Astrocyte of the spinal cord (primary cell): Measurements from ENCODE around the gene ZNF280A.
"Not testable (repeated sequence)": the region's sequence is repeated elsewhere in the genome, so short reads cannot be mapped to it uniquely, and the experiment has no call there.

Experiments
- DNase-seq: peaks from one replicate; pipeline ENCODE4 v3.0.0; 2011; ENCODE audit warnings: low read depth, low spot score
- H3K4me3 ChIP-seq: 2 replicates; pipeline ENCODE4 v1.5.1; 2011; ENCODE audit warnings: low read depth, mild to moderate bottlenecking, low read length, moderate library complexity
- in situ Hi-C: cut with HindIII; loops from 2 replicates; pipeline ENCODE4 v1.10.0; 2017; ENCODE audit warnings: low sequenced_read_pairs
- TF ChIP-seq, protein P1 (sequence below): IDR thresholded peaks from 2 replicates; pipeline ENCODE4 v1.5.1; 2012; ENCODE audit warnings: low read depth, mild to moderate bottlenecking, low read length, inconsistent platforms

ZNF280A gene

DNA sequence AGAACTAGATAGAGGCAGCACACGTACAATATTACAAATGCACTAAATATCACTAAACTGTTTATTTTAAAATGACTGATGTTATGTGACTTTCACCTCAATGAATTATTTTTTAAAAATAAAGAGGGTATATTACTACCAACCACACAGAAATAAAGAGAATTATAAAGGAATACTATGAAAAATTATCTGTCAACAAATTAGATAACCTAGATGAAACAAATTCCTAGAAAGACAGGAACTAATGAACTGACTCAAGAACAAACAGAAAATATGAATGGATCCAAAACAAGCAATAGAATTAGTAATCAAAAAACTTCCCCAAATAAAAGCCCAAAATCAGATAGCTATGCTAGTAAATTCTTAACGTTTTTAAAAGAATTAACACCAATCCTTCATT lies 21.8 kb downstream of the ZNF280A start:
- TF ChIP-seq, protein P1, sequence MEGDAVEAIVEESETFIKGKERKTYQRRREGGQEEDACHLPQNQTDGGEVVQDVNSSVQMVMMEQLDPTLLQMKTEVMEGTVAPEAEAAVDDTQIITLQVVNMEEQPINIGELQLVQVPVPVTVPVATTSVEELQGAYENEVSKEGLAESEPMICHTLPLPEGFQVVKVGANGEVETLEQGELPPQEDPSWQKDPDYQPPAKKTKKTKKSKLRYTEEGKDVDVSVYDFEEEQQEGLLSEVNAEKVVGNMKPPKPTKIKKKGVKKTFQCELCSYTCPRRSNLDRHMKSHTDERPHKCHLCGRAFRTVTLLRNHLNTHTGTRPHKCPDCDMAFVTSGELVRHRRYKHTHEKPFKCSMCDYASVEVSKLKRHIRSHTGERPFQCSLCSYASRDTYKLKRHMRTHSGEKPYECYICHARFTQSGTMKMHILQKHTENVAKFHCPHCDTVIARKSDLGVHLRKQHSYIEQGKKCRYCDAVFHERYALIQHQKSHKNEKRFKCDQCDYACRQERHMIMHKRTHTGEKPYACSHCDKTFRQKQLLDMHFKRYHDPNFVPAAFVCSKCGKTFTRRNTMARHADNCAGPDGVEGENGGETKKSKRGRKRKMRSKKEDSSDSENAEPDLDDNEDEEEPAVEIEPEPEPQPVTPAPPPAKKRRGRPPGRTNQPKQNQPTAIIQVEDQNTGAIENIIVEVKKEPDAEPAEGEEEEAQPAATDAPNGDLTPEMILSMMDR = no peak
- H3K4me3 ChIP-seq = no peak overlapping the region
- in situ Hi-C loops = no loop called here
- DNase-seq = no peak

DNA sequence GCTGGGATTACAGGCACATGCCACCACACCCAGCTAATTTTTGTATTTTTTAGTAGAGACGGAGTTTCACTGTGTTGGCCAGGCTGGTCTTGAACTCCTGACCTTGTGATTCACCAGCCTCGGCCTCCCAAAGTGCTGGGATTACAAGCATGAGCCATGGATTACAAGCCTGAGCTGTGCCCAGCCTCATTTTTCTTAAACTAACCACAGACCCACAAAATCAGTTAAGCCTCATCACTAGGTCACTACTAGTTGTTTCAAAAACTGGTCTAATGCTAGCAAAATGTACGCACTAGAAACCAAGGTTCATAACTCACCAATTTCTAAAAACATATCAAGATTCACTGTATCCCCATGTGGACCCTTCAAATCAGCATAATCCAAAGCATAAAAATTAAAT lies 28.5 kb downstream of the ZNF280A start:
- DNase-seq, H3K4me3 ChIP-seq, in situ Hi-C loops: not testable (repeated sequence)

DNA sequence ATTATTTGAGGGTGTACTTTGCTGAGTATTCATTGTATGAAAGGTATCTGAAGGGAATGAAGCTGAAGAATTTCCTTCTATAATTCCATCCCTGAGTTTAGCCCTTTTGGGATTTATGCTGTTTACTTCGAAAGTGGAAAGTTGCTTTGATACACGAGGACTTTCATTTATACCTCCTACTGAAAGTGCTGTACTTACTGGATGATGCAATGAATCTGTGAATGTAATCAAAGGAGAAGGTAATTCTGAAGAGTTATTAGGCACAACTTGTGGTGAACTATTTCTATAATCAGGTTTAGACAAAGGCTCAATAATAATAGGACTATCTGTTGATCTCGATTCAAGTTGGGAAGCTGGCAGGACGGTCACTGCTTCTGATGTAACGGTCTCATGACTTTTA lies 31.3 kb downstream of the ZNF280A start:
- in situ Hi-C loops = no loop called here
- no peak for DNase-seq
- no peak overlapping the region for H3K4me3 ChIP-seq
- TF ChIP-seq, protein P1 = no peak

DNA sequence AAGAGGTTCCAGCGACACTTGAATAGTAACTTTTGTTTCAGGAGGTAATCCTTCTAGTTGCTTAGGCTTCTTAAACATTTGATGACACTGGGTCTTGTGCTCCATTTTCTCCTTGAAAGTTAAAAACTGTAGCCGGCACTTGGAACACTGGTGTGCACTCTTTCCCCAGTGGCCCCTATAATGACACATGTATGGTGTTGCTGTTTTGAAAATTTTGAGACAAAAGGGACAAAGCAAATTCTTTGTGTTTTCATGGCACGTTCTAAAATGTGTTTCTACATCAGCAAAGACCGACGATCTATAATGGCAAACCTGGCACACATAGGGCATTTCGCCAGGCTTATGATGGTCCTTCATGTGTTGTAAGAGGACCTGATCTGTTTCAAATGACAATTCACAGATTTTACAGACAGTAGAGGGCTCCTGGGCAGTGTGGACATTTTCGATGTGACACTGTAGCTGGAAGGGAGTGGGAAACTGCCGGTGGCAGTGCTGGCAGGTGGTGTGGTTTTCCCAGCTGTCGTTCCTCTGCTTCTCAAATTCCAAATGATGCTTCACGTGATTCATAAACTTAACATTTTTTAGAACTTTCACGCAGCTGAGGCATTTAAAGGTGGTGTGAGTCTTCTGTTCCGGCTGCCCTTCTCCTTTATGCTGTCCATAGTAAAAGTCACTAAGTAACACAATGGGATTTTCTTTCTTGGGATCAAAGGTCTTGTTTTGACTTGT lies 32.0 kb downstream of the ZNF280A start:
- TF ChIP-seq, protein P1 = no peak
- in situ Hi-C loops = no loop called here
- DNase-seq = no peak
- H3K4me3 ChIP-seq = no peak overlapping the region

DNA sequence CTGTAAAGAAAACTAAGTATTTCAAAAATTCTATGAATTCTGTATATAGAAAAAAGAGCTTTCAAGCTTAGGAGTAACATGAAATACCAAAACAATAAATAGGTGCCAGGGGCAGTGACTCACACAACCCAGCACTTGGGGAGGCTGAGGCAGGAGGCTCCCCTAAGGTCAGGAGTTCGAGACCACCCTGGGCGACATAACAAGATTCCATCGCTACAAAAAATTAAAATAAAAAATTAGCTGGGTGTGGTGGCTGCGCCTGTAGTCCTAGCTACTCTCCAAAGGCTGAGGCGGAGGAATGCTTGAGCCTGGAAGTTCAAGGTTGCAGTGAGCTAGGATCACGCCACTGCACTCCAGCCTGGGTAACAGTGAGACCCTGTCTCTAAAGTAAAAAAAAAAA lies 33.0 kb downstream of the ZNF280A start:
- no peak for DNase-seq
- in situ Hi-C loops = no loop called here
- H3K4me3 ChIP-seq = no peak overlapping the region
- TF ChIP-seq, protein P1 = no peak

DNA sequence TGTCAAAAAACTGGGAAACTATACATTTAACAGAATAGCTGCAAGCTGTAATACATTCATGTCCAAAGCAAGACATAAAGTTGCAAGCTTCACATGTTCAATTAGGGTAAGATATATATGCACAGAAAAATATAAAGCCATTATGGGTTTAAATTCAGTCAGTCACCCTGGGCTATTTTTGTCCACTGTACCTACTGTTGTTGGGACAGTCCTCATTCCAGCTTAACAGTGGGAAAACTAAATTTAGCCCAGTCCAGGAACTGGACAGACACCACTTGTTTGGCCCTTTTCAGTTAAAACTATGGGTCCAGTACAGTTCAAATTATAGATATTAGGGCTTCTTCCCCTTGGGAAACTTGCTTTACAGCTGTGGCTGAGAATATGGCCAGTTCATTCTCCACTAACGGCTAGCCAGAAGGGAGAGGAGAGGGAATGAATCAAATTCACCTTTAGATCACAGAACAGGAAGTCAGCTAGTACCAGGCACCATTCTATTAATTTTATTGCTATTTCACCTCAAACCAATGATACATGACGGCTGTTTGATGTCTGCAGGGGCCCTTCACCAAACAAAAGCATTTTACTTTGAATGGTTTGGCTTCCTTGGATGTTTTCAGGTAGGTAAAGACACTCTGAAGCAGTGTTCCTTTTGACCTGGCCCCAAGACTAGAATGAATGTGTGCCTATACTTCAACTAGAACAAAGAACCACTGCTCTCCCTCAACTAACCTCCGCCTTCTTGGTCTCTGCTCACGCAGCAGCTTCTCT lies 33.8 kb downstream of the ZNF280A start:
- no peak overlapping the region for H3K4me3 ChIP-seq
- in situ Hi-C loops = no loop called here
- no peak for DNase-seq
- TF ChIP-seq, protein P1 = no peak

DNA sequence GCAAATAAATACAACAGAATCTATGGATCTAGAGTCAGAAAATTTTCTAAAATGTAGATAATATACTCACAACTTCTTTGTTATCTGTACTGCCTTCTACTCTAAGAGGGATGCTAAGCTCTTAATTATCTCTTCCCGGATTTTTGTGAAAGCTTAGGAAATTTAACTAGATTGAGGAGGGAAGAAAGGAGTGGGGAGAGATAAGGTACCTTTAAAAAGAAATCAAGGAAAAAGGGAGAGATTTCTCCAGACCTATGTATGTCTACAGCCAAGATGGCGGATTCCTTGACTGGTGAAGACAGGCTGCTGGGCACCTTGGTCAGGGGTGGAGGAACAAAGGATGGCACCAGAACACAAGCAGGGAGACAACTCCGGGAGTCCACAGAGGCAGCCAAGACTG lies 34.5 kb downstream of the ZNF280A start:
- DNase-seq = no peak
- TF ChIP-seq, protein P1 = no peak
- H3K4me3 ChIP-seq = no peak overlapping the region
- in situ Hi-C loops = no loop called here
